LHCN-M2 (cell line): ENCODE results near the gene NOTO. TPM values are rescaled to one million over a fixed set of nuclear protein-coding genes. Genes with fewer than 3 reads are reported as not detected.
"Not testable (repeated sequence)": the region's sequence is repeated elsewhere in the genome, so short reads cannot be mapped to it uniquely, and the experiment has no call there.

Experiments
- DNase-seq: peaks from one replicate; pipeline ENCODE4 v3.0.0-alpha.2; 2012; ENCODE audit warnings: low read depth
- polyA plus RNA-seq: library from polyadenylated mRNA; unstranded; fragments of >200 nt; gene quantifications from one replicate; pipeline ENCODE4 v1.2.1, GENCODE V29; 2012; ENCODE audit warnings: missing spikeins
- total RNA-seq: library from RNA; depleted of rRNA; stranded (reverse); fragments of >200 nt; gene quantifications from 2 replicates; pipeline ENCODE4 v1.2.3, GENCODE V29; 2014; rRNA removed

Gene NOTO, protein sequence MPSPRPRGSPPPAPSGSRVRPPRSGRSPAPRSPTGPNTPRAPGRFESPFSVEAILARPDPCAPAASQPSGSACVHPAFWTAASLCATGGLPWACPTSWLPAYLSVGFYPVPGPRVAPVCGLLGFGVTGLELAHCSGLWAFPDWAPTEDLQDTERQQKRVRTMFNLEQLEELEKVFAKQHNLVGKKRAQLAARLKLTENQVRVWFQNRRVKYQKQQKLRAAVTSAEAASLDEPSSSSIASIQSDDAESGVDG
- total RNA-seq, result not detected in 2 replicates
- not detected for polyA plus RNA-seq

- no peak for DNase-seq
Measured at GRCh38 chr2:73202156-73203054, at the start of gene NOTO. TSS of gene NOTO (plus strand) at chr2:73202574. CDS start at chr2:73202667, 93 bp downstream.

DNA sequence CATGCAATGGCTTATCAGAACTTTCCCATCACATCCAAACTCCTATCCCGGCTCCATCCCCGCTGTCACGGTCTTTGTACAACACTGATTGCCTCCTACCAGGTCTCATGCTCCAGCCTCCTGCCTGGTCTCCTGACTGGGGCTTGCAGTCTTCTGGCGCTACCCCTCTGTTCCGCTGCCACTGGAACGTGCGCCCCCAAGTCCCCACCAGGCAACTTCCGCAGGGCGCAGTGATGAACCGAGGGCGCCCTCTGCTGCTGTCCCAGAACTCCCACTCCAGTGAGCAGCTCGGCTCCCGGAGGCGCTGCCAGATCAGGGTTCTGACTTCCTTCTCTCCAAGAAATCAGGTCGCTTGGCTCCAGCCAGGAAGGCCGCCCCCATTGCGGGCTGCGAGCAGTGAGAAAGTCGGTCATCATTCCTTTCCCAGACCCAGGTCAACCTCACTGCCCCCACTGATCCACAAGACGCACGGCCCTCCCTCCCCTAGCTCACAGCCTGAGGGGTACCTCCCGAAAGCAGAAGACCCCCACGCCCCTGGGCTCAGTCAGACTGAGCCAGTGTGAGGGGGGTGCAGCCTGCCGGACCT is 45.7 kb upstream of the NOTO start:
- peak; percentile 35 for DNase-seq

- DNase-seq, result no peak
Measured at GRCh38 chr2:73162856-73163391, 39.5 kb upstream of the NOTO start.

DNA sequence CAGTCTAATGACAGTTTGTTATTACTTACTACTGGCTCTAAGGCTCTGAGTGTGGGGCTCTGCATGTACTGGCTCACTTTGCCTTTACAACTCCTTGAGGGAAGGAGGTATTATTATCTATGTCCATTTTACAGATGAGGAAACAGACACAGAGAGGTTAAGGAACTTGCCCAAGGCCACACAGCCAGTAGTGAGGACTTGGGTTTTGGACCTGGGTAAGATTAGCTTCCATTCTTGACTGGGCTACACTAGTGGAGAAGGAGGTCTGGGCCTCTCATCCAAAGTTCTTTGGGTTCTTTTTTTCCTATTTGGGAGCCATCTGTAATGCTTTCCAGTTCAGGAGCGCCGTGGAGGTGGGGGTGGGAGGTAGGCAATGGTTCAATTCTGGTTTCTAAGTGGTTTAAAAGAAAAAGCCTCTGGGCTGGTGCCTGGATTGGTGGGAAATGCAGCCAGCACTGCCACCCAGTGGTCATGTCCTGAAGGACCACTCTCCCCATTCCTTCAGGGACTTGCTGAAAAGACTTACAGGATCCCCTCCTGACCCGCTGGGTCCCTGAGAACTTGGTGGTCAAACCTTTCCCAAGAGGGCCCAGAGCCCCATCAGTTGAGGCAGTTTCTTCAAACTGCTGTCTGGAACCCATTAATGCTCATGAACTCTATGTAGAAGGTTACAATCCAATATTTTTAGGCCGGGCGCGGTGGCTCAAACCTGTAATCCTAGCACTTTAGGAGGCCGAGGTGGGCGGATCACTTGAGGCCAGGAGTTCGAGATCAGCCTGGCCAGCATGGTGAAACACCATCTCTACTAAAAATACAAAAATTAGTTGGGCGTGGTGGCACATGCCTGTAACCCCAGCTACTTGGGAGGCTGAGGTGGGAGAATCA is 38.6 kb upstream of the NOTO start:
- DNase-seq, result peak; percentile 58

DNA sequence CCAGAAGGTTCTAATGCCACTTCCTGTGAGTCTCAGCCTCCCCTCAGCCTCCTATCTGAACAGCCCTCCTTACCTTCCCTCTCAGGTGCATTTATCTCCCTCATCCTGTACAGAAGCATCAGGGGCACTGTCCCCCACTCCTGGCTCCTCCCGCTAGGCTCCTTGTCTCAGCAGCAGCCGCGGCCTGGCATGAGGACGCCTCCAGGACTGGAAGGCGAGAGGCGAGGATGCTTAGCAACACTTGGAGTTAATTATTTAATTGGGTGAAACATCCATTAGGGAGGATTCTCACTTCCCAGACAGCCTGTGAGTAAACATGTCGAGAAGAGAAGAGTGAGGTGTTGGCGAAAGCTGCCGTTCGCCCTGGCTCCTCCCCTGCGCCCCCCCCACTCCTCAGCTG is 36.4 kb upstream of the NOTO start:
- not testable (repeated sequence) for DNase-seq

DNA sequence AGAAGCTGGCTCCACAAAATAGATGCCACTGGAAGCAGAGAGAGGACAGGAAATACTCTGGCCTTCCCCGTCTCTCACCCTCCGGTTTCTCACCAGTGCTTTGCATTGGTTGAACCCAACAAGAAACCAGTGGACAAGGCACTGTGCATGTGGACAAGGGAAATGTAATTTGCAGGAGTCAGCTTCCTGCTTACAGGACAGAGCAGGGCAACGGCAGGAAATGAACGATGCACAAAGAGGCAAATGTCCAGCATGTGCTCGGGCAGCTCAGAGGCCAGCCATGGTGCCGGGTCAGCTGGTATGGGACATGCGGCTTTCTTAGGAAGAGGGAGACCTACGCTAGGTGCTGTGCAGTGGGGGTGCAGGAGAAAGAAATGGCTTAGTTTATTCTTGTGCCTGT is 35.6 kb upstream of the NOTO start:
- not testable (repeated sequence) for DNase-seq

DNA sequence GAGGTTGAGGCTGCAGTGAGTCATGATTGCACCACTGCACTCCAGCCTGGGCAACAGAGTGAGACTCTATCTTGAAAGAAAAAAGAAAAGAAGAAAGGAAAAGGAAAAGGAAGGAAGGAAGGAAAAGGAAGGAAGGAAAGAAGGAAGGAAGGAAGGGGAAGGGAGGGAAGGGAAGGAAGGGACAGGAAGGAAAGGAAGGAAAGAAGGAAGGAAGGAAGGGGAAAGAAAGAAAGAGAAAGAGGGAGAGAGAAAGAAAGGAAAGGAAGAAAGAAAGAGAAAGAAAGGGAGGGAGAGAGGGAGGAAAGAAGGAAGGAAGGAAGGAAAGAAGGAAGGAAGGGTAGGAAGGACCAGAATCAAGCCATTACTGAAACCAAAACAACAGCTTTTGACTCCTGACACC is 34.0 kb upstream of the NOTO start:
- DNase-seq, result not testable (repeated sequence)

DNA sequence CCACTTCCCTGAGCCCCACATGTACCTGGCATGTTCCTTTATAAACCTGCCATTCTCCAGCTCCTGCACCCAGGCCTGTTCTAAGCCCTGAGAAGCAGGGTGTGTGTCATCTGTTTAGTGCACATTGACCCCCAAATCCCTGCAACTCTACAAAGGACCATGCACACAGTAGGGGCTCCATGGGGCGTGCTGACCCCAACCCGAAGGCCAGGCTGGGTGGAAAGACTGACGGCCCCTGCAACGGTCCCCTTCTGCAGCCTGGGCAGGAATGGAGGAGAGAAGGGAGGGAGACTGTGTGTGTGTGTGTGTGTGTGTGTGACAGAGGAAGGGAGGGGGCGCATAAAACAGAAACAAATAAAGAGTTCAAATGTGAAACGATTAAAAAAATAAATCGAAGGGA is 32.0 kb upstream of the NOTO start:
- not testable (repeated sequence) for DNase-seq

GRCh38 chr2:73172963-73173362 is 29.4 kb upstream of the NOTO start:
- DNase-seq, result no peak

DNA sequence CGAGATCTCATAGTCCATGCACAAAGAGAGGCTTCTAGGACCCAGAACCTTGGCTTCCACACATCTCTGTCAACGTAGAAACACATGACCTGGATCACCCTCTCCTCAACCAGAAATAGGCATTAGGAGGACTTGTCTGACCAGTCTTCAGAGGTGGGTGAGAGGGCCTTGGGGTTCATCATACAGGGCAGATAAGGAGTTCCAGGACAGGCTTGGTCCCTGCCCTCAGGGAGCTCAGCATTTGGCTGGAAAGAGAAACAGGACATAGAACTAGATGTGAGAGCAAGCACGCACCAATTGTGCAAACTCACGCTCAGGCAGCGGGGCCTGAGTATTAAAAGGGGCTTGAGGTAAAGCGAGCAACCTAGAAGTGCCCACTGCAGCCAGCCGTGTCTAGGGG is 28.6 kb upstream of the NOTO start:
- no peak for DNase-seq

GRCh38 chr2:73174244-73174643 is 28.1 kb upstream of the NOTO start:
- no peak for DNase-seq

DNA sequence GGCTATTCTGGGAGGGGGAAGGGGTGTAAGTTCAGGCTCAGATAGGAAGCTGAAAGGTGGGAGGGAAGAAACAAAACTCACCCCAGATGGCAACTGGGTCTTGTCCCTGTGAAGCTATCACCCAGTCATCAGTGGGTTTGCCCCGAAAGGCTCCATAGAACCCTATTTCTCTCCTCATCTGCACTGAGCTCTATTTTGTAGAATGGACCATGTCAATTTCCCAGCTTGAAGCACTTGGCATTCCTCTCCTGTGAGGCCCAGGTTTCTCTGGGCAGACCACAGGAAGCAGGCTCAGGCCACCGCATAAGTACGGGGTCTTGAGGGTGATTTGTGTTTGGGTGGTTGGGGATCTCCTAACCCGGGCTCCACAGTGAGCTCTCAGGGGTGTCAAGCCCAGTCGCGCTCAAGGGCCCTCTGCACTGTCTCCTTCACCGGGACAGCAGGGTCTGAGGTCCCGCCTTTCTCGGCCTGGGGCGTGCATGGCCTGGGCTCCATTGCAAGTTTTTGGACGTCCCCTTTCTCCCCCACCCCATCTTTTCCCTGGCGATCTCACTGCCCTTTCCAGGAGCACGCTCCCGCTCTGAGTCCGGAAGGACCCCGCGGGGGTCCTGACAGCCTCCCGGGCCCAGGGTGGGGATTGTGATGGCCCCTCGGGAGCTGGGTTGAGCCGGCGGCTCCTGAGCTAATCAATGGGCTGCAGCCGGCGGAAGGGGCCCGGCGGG is 27.3 kb upstream of the NOTO start:
- DNase-seq, result no peak

GRCh38 chr2:73175663-73176204 is 26.6 kb upstream of the NOTO start:
- no peak for DNase-seq

GRCh38 chr2:73176205-73176880 is 26.0 kb upstream of the NOTO start:
- no peak for DNase-seq

DNA sequence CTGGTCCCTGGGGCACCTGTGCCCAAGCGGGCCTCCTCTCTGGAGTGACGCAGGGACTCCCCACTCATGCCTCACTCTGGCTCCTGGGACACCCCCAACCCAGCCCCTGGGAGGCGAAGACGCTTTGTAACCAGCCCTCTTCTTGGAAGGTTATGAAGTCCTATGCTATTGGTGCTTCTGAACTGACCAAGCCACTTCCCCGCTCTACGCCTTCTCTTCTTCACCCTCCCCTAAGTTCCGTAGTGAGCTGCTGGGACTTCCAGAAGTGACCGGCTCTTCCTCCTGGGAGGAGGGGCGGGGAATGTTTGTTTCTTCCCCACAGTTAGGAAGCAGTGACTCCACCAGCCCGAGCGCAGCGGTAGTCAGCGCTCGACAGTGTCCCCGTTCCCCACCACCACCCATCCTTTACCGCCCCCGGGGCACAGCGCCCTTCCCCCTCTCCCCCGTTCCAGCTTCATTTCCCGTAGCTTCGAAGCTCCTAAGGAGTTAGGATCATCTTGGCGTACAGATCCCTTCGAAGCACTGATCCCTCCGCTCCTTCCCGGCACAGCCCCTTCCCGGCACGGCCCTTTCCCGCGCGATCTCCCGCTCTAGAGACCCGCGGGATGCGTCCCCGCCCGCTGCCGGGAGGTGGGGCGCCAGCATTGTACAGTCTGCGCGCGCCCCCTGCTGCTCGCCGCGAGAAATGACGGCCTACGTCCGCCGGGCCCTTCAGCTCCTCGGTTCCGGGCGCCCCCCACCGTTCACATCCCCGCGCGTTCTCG is 25.3 kb upstream of the NOTO start:
- peak; percentile 77 for DNase-seq

DNA sequence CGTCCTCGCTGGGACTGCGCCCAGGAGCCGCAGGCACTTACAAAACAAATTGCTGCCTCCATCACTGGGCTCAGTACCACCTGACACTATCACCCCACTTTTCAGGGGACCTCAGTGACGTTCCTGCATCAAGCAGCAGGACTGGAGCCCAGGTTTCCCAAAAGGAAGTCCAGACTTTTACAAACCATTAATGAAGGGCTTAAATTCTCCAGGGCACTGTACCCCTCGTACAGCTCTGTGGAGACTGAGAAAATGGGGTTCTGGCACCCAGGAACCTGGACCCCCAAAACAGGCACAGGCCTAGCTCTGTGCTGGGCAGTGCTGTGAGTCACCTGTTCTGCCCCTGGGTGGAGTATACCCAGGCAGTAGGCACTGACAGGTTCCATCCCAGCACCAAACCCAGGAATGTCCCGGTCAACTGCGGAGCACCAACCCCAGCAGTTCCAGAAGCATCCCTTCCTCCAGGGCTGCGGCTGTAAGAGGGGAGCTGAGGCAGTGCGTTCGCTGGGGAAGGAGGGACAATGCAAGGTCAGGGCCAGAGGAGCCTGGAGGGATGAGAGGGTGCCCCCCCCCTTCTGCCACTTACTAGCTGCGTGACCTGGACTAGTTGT is 24.6 kb upstream of the NOTO start:
- no peak for DNase-seq

GRCh38 chr2:73185965-73186364 is 16.4 kb upstream of the NOTO start:
- no peak for DNase-seq

- DNase-seq, result no peak
Measured at GRCh38 chr2:73187549-73187948, 14.8 kb upstream of the NOTO start.
